Measurements from ENCODE around the gene NETO2.
"Not testable (repeated sequence)": the region's sequence is repeated elsewhere in the genome, so short reads cannot be mapped to it uniquely, and the experiment has no call there.

NETO2 gene

GRCh38 chr16:47134550-47134949, 9.2 kb downstream of the NETO2 start:
- DNase-seq (ENCODE audit: low read depth in 2 of 2), result no peak

- no peak for DNase-seq (ENCODE audit: low read depth in 2 of 2)
These were observed 11.4 kb downstream of the NETO2 start for GRCh38 chr16:47132308-47132707.

- DNase-seq (ENCODE audit: low read depth in 2 of 2), result no peak
These were observed 13.8 kb downstream of the NETO2 start for GRCh38 chr16:47129755-47130435.

GRCh38 chr16:47127541-47127940, 16.2 kb downstream of the NETO2 start:
- no peak for DNase-seq (ENCODE audit: low read depth in 2 of 2)

- no peak for DNase-seq (ENCODE audit: low read depth in 2 of 2)
These were observed 18.0 kb downstream of the NETO2 start for GRCh38 chr16:47125757-47126156.

- no peak for DNase-seq (ENCODE audit: low read depth in 2 of 2)
These were observed 30.6 kb downstream of the NETO2 start for GRCh38 chr16:47113130-47113529.

- DNase-seq (ENCODE audit: low read depth in 2 of 2), result no peak
These were observed 32.8 kb downstream of the NETO2 start for GRCh38 chr16:47110939-47111338.

- no peak for DNase-seq (ENCODE audit: low read depth in 2 of 2)
These were observed 34.4 kb downstream of the NETO2 start for GRCh38 chr16:47109361-47109760.

- DNase-seq (ENCODE audit: low read depth in 2 of 2), result not testable (repeated sequence)
These were observed 40.8 kb downstream of the NETO2 start for GRCh38 chr16:47102921-47103320.

GRCh38 chr16:47097154-47097553, 46.6 kb downstream of the NETO2 start:
- DNase-seq (ENCODE audit: low read depth in 2 of 2), result not testable (repeated sequence)

GRCh38 chr16:47096297-47096696, 47.4 kb downstream of the NETO2 start:
- no peak for DNase-seq (ENCODE audit: low read depth in 2 of 2)

- no peak for DNase-seq (ENCODE audit: low read depth in 2 of 2)
These were observed 59.5 kb downstream of the NETO2 start for GRCh38 chr16:47084198-47084597.

GRCh38 chr16:47082099-47082865, 61.5 kb downstream of the NETO2 start:
- no peak for DNase-seq (ENCODE audit: low read depth in 2 of 2)

GRCh38 chr16:47081115-47081514, 62.6 kb downstream of the NETO2 start:
- no peak for DNase-seq (ENCODE audit: low read depth in 2 of 2)

- DNase-seq (ENCODE audit: low read depth in 2 of 2), result no peak
These were observed 63.9 kb downstream of the NETO2 start for GRCh38 chr16:47079860-47080259.

GRCh38 chr16:47073223-47074155, 70.3 kb downstream of the NETO2 start:
- DNase-seq (ENCODE audit: low read depth in 2 of 2), result no peak

GRCh38 chr16:47072158-47072557, 71.6 kb downstream of the NETO2 start:
- DNase-seq (ENCODE audit: low read depth in 2 of 2), result no peak

GRCh38 chr16:47069841-47070584, 73.7 kb downstream of the NETO2 start:
- DNase-seq (ENCODE audit: low read depth in 2 of 2), result no peak

- DNase-seq (ENCODE audit: low read depth in 2 of 2), result no peak
These were observed 74.4 kb downstream of the NETO2 start for GRCh38 chr16:47069313-47069712.

- no peak for DNase-seq (ENCODE audit: low read depth in 2 of 2)
These were observed 76.5 kb downstream of the NETO2 start for GRCh38 chr16:47067203-47067602.

All from stimulated activated CD8-positive, alpha-beta memory T cell treated with anti-CD3 and anti-CD28 coated beads, Interleukin-2, amount 100 ng/mL, for 1 hour (primary cell).